AG08396 (cell line): ENCODE data around the gene CASP9.

Experiments used
- DNase-seq: peaks from one replicate; pipeline ENCODE4 v3.0.0; 2012; ENCODE audit warnings: low spot score, mixed read lengths

CASP9 gene

DNA sequence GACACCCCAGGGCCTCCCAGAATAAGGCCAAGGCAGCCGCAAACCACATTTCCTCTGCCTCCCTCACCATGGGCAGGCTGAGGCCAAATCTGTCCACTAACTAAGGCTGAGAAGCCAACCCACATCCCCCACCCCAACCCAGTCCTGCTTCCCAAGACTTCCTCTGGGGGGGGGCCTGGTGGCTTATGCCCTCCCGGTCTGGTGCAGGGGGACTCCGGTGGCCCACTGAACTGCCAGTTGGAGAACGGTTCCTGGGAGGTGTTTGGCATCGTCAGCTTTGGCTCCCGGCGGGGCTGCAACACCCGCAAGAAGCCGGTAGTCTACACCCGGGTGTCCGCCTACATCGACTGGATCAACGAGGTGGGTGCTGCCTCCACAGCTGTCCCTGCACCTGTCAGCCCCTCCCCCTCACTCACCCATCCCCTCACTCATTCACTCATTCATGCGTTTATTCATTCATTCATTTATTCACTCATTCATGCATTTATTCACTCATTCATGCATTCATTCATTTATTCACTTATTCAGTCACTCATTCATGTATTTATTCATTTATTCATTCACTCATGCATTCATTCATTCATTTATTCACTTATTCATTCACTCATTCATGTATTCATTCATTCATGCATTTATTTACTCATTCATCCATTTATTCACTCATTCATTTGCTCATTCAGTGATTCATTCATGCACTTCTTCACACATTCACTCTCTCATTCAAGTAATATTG, 78.5 kb downstream of the CASP9 start:
- DNase-seq: no peak

DNA sequence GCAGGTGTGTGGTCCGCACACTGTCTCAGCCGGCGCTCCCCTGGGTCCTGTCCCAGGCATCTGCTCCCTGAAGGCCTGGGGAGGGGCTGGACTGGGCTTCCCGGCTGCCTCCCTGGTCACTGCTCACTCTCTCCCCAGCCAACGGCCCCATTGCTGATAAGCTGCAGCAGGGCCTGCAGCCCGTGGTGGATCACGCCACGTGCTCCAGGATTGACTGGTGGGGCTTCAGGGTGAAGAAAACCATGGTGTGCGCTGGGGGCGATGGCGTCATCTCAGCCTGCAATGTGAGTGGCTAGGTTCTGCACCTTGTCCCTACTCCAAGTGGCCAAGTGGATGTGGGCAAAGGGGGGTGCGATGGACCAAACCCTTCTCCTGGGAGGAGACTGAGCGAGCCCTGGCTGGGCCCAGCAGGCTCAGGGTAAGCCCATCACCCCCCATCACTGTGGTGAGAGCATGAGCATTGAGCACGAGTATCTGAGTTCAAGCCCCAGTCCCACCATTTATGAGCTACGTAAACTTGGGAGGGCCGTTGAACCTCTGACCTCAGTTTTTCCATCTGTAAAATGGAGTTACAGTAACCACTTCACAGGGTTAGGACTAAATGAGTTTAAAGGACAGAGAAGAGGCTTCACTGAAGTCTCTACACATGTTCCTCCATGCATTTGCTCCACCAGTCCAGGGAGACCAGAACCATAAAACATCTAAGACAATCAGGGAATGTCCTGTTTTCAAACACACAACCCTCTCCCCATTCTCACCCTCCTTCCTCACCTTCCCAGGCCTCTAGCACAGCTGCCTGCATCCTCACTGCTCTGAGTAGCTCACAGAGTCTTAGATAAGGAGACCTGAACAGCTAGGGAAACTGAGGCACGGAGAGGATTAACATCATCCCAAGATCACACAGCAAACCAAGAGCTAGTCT, 79.3 kb downstream of the CASP9 start:
- no peak for DNase-seq

DNA sequence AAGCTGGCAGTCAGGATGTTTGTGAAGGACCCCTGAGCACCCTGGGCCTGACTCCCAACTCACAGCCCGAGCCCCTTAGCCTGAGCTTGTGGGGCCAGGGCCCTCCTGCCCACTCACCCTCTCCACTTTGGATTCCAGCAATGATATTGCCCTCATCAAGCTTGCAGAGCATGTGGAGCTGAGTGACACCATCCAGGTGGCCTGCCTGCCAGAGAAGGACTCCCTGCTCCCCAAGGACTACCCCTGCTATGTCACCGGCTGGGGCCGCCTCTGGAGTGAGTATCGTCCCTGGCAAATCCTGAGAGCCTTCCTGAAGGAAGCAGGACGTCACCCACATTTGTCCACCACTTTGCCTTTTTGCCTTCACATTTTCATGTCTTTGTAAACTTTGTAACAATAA, 80.7 kb downstream of the CASP9 start:
- no peak for DNase-seq

DNA sequence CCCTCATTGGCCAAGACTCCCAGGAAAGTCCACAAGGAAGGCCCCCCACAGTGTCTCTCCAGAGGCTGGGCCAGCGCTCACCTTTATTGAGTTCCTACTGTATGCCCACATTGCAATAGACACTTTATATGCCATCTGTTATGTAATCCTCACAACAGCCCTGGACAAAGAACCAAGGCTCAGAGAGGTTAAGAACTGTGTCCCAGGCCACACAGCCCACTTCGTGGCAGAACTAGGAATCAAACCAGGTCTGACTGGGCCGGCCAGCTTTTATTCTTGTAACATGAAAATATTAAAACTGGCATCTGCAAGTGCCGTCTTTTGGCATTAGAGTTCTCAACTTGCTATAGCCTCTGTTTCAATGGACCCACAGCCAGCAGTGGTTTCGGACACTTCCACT, 81.3 kb downstream of the CASP9 start:
- DNase-seq: no peak

DNA sequence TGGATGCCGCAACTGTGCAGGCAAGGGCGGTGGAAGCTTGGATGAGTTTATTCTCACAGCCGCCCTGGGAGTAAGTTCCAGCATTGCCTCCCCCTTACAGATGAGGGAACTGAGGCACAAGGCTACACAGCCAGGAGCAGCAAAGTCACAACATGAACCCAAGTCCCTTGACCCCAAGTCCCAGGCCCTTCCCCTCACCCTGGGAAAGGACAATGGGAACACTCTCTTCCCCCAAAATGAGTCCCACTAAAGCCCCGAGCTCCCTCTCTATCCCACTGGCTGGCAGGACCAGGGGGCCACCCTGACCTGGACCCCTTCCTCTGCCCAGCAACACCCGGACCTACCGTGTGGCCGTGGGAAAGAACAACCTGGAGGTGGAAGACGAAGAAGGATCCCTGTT, 81.9 kb downstream of the CASP9 start:
- no peak for DNase-seq
